Stimulated activated CD4-positive, alpha-beta T cell treated with anti-CD3 and anti-CD28 coated beads, Interleukin-12 subunit alpha, Interleukin-12 subunit beta, amount 100 ng/mL, for 24 hours (primary cell): Measurements from ENCODE around the gene PCDHGA4.
"Not testable (repeated sequence)": the region's sequence is repeated elsewhere in the genome, so short reads cannot be mapped to it uniquely, and the experiment has no call there.

ENCODE experiments used
- DNase-seq, 2 experiments: peaks; one replicate each; pipeline ENCODE4 v3.0.0-alpha.2; 2020; ENCODE audit warnings: low read depth in 2 of 2

The PCDHGA4 gene

GRCh38 chr5:141354900-141355469 lies at the start of gene PCDHGA4:
TSS of gene PCDHGA4 (plus strand) at chr5:141355021. CDS start at chr5:141355108, 87 bp downstream.
- DNase-seq, result no peak

DNA sequence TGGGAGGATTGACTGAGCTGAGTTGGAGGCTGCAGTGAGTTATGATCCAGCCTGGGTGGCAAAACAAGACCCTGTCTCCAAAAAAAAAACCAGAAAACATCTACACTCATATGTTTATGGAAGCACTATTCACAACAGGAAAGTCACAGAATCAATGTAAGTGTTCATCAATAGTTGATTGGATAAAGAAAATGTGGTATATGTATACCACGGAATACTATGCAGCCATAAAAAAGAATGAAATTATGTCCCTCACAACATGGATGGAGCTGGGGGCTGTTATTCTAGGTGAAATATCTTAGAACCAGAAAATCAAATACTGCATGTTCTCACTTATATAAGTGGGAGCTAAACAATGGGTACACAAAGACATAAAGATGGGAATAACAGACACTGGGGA lies 48.2 kb upstream of the PCDHGA4 start:
- DNase-seq, result no peak

- no peak for DNase-seq
Observed at GRCh38 chr5:141313711-141314110, 41.1 kb upstream of the PCDHGA4 start.

DNA sequence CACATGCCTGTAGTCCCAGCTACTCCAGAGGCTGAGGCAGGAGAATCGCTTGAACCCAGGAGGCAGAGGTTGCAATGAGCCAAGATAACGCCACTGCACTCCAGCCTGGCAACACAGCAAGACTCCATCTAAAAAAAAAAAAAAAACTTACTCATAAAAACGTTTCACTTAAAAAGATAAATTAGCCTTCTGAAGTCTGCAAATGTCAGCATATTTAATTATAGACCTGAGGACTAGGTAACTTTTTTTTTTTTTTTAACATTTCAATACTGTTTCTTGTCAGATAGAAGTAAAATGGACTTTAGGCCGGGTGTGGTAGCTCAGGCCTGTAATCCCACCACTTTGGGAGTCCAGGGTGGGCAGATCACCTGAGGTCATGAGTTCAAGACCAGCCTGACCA lies 37.9 kb upstream of the PCDHGA4 start:
- not testable (repeated sequence) for DNase-seq

GRCh38 chr5:141319202-141319601 lies 35.6 kb upstream of the PCDHGA4 start:
- DNase-seq, result no peak

DNA sequence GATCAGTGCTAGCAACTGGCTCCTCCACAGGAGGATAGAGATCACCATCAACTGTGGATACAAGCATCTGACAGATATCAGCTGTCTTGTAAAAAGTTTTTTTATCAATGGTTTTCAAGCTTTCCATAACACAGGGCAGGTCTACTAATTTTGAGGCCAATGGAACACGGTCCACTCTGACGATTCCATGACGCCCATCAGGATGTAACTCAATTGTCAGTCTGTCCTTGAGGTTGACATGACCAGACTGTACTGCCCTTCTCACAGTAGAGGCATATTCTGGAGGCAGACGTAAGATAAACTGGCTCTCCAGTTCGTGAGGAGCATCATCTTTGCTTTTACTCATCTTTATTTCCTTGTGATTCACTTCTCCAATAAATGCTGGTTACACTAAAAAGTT lies 35.1 kb upstream of the PCDHGA4 start:
- no peak for DNase-seq

GRCh38 chr5:141320225-141321169 lies 34.3 kb upstream of the PCDHGA4 start, which contains the start of gene TAF7:
TSS of gene TAF7 (minus strand) at chr5:141320784. CDS start at chr5:141320044, 740 bp downstream.
- DNase-seq, result peak; percentile 82 to 84

GRCh38 chr5:141322261-141322660 lies 32.6 kb upstream of the PCDHGA4 start:
- DNase-seq, result no peak

DNA sequence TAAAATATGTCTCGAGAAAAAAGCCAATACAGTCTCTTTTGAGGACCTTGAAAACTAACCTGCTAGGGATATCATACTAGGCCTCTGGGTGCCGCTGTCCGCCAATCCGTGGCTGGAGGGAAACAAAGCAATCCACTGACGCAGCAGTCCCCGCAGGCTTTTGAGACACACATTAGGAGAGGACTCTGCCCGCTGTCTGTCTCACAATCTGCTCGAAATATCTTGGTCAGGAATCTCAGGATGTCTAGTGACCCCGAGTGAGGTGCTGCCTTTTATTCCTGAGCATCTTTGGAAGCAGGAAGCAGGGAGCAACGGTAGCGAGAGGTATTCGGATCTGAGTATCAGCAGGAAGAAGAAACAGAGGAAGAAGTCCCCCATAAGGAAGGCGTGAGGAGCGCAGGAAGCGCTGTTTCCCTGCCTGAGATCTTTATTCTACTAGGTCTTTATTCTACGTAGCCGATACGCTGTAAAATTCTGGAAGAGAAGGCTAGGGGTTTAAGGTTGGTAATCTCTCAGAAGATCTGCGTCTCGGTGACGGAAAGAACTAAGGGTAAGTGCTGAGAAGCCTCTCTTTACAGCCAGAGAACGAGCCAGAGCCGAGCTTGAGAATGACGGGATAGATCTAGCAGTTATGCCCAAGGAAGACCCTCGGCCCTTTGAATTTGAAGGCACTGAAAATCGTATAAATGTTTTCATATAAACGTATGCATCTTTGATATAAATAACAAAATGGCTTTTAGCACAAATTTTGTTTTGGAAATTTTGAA lies 28.6 kb upstream of the PCDHGA4 start:
- peak; percentile 35 to 51 for DNase-seq

- DNase-seq, result no peak
Observed at GRCh38 chr5:141328231-141328630, 26.6 kb upstream of the PCDHGA4 start.

GRCh38 chr5:141330299-141331080 lies 24.3 kb upstream of the PCDHGA4 start, which contains the start of gene PCDHGA1:
TSS of gene PCDHGA1 (plus strand) at chr5:141330514.
- DNase-seq, result no peak

GRCh38 chr5:141332571-141332970 lies 22.2 kb upstream of the PCDHGA4 start:
- not testable (repeated sequence) for DNase-seq

DNA sequence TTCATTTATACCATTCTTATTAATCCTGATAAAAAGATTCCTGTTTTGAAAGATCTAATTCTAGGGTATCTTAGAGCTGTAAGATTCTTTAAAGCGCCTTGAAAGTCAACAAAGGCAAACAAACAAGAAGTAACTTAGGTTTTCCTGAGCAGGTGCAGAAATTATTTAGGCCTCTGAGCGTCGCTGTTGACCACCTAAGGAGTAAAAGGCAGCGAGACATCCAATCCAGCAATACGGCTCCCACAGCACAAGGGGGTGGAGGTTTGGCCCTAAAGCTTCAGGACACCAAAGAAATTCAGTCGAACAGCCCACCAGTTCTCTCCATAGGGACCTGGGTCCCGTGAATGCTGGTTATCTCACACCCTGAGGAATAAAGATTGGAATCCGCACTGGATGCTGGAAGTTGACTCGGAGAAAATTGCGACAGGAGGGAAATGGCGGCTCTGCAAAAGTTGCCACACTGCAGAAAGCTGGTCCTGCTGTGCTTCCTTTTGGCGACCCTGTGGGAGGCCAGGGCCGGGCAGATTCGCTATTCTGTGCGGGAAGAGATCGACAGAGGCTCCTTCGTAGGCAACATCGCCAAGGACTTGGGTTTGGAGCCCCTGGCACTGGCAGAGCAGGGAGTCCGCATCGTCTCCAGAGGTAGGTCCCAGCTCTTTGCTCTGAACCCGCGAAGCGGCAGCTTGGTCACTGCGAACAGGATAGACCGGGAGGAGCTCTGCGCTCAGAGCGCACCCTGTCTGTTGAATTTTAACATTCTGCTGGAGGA lies 16.1 kb upstream of the PCDHGA4 start, which contains the start of gene PCDHGA2:
Gene PCDHGA2, plus strand, starts transcription at position 223 of the 769 bp plus-strand sequence.
- DNase-seq, result no peak

DNA sequence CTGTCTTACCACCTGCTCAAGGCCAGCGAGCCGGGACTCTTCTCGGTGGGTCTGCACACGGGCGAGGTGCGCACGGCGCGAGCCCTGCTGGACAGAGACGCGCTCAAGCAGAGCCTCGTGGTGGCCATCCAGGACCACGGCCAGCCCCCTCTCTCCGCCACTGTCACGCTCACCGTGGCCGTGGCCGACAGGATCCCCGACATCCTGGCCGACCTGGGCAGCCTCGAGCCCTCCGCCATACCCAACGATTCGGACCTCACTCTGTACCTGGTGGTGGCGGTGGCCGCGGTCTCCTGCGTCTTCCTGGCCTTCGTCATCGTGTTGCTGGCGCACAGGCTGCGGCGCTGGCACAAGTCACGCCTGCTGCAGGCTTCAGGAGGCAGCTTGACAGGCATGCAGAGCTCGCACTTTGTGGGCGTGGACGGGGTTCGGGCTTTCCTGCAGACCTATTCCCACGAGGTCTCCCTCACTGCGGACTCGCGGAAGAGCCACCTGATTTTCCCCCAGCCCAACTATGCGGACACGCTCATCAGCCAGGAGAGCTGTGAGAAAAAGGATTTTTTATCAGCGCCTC lies 14.0 kb upstream of the PCDHGA4 start:
- not testable (repeated sequence) for DNase-seq

DNA sequence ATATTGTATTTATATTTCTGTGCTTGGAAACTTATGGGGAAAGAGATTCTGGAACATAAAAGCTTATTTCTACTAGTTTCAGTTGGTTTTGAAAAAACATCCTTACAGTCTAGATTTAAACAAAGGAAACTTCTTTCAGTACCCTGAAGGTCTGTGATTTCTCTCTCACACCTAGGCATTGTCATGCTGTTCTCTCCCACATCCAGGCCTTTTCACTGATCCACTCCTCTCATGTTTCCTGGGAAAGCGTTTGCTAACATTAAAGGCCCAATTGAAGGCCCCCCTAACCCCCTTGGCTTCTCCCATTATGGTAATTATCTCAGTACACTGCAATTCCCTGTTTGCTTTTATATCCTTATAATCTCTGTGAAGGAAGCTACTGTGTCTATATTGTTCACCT lies 12.0 kb upstream of the PCDHGA4 start:
- no peak for DNase-seq

- no peak for DNase-seq
Observed at GRCh38 chr5:141343242-141343952, 11.4 kb upstream of the PCDHGA4 start, which contains the start of gene PCDHGA3. TSS of gene PCDHGA3 (plus strand) at chr5:141343829. CDS start at chr5:141344034, 205 bp downstream.

DNA sequence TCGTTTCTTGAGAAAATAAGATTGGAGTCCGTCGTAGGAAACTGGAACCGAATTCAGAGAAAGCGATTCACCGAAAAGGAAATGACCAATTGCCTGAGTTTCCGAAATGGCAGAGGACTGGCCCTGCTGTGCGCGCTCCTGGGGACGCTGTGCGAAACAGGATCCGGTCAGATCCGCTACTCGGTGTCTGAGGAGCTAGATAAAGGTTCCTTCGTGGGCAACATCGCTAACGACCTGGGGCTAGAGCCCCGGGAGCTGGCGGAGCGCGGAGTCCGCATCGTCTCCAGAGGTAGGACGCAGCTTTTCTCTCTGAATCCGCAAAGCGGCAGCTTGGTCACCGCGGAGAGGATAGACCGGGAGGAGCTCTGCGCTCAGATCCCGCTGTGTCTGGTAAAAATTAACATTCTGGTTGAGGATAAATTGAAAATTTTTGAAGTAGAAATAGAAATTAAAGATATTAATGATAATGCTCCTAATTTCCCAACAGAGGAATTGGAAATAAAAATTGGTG lies 10.8 kb upstream of the PCDHGA4 start:
- DNase-seq, result no peak

DNA sequence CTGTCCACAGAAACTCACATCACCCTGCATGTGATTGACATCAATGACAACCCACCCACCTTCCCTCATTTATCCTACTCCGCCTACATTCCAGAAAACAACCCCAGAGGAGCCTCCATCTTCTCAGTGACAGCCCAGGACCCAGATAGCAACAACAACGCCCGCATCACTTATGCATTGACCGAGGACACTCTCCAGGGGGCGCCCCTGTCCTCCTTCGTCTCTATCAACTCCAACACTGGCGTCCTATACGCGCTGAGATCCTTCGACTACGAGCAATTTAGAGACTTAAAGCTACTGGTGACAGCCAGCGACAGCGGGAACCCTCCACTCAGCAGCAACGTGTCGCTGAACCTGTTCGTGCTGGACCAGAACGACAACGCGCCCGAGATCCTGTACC lies 9.5 kb upstream of the PCDHGA4 start:
- no peak for DNase-seq

GRCh38 chr5:141346017-141346416 lies 8.8 kb upstream of the PCDHGA4 start:
- not testable (repeated sequence) for DNase-seq
